NCI-H2196 treated with DMSO at 0.1 percent for 48 hours (cell line): ENCODE measurements around the gene PHF10.
A peak's percentile ranks its signal among the peaks of the same experiment; 100 is the strongest.

Experiments
- DNase-seq: peaks from one replicate; lab custom pipeline; 2025; ENCODE audit not compliant: unreplicated experiment; lab: John Stamatoyannopoulos, UW

Gene PHF10

DNA sequence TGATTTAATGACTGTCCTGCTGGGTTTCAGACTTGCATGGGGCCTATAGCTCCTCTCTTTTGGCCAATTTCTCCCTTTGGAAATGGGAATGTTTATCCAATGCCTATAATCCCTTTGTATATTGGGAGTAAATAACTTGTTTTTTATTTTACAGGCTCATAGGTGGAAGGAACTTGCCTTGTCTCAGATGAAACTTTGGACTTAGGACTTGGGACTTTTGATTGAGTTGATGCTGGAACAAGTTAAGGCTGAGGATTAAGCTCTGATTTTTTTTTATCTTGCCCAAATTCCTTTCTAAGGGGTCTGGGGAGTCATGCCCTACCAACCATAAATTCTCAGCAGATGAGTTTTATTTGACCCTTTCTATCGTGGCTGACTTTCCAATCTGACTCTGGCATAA, 46.0 kb downstream of the PHF10 start:
- DNase-seq = no peak

DNA sequence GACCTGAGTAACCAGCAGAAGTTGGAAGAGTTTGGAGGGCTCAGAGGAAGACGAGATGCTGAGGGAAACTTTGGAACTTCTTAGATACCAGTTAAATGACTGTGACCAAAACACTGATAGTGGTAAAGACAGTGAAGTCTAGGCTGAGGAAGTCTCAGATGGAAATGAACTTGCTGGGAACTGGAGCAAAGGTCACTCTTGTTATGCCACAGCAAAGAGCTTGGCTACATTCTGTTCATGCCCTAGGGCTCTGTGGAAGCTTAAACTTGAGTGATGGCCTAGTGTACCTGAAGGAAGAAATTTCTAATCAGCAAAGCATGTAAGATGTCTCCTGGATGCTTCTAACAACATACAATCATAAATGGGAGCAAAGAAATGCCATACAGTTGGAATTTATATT, 47.2 kb downstream of the PHF10 start:
- DNase-seq = no peak

DNA sequence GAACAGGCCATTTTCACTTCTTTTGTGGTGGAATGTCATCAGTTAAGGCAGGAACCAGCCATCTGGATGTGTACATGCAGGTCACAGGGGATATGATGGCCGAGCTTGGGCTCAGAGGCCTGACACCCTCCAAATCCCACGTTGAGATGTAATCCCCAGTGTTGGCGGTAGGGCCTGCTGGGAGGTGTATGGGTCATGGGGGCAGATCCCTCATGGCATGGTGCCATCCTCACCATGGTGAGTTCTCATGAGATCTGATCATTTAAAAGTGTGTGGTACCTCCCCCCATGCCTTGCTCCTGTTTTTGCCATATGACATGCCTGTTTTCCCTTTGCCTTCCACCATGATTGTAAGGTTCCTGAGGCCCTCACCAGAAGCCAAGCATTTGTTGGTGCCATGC, 49.3 kb downstream of the PHF10 start:
- no peak for DNase-seq

DNA sequence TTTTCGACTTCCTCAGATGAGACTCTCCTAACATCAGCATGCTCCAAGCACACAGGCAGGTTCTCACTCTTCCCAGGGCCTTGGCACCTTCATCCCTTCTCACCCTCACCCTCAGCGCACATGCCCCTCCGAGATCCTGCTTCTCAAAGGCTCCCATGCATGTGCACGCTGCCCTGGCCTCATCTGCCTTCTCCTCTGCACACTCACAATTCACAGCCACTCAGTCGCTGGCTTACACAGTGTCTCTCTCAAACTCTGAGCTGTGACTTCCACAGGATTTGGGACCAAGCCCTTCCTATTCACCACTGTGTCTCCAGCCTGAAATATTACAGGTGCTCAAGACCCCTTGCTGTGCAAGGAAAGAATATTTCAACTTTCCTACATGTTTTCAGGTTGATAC, 52.7 kb downstream of the PHF10 start:
- DNase-seq = no peak

DNA sequence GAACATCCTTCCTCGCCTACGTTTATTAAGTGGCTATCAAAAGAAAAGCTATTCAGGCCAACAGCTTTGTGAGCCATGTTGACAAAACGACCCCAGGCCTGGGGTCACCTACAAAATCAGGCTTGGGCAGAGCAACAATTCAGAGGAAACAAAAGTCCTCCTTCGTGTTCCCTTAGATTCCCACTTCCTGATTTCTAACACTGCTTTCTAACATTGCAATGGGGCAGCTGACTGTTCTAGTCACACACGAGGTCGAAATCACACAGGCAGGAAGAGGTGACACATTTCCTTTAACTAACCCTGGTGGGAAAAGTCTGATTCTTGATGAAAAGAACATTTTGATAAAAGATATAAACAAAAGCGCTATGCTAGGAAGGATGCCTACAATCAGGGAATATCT, 54.4 kb downstream of the PHF10 start:
- DNase-seq = no peak

DNA sequence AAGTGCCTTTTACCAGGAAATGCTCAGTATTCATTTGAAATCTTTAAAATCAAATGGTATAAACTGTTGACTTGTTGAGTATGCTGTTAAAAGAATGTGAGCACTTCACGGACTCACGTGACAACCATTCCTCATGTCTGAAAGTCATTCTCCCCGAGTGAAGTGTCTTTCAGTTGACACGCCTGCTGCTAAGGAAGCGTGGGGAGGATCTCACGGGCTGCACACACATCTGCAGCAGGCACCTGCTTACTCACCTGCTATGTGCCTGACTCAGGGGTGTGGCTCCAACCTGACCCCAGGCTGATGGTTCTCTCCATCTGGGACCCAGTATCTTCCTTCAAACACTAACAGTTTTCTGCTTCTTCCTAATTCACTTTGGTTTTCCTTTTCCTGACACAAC, 55.2 kb downstream of the PHF10 start:
- no peak for DNase-seq

DNA sequence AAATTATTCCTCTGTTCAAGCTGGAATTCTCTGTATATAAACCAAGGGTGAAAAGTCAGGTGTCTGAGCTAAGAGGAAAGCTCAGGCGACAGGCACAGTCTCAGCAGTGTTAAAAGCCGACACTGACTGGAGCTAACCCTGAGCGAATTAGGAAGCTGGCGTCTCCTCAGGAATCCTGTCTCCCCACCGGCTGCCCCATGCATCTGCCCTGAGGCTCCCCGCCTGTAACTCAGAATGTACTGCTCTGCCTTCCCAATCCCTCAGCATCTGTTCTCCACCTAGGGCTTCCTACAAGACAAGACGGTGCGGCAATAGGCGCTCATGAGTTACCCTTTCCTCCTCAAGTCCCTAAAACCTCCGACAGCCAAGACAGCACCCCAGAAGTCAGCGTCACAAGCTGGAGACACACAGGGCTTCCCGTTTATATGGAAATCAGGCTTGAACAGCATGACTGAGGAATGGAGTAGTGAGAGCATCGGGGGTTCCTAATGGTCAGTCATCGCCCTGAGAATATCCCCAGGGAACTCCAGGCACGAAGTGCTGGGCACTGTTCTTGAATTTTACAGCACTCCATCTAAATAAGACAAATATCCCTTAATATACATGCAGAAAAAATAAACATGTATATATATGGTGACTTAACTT, 56.0 kb downstream of the PHF10 start:
- no peak for DNase-seq

DNA sequence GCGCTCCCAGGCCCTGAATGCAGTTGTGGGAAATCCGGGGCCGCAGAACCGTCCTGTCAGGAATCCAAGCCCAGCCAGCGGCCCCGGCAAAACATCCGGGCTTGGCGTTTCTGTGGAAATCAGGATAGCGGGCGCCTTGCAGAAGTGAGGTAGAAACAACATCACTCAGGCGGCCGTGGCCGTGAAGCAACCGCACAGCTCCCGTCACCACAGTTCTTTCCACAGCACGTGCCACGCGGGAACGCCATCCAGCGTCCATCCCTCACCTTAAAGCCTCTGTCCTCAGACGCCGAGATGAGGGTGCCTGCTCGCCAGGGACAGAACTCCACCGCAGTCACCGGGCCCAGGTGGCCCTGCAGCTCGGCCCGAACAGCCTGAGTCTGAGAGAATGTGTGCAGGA, 56.6 kb downstream of the PHF10 start:
- no peak for DNase-seq

DNA sequence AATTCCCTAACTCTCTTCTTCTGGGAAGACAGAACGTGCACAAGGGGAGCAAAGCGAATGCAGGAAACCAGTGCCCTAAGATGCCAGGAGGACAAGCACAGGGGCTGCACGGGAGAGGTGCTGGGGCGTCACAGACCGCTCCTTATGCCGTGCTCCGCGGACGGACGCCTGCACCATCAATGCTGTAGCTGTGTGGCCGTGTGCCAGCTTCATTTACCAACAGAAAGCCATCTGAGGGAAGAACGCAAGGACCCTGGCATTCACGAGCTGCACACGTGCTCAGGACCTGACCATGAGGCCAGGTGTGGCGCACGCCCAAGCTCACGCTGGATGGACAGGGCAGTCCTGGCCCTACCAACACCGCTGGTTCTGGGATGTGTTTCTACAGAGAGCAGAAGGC, 57.9 kb downstream of the PHF10 start:
- DNase-seq = no peak

DNA sequence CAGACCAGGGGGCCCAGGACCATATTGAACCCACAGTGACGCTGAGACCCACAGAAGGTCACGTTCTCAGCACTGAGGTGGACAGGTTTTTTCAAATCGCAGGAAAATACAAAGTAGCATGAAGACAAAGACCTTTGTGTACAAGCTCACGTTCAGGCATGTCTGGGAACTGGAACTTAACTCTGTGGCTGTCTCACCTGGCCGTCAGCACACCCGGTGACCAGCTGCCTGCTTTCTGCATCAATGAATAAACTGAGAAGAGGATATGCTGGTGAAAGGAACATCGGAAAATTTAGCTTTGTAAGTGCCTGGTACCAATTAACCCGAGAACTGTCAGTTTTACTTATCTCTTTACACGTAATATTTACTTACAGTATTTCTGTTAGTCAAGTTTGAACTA, 59.0 kb downstream of the PHF10 start:
- DNase-seq = no peak

DNA sequence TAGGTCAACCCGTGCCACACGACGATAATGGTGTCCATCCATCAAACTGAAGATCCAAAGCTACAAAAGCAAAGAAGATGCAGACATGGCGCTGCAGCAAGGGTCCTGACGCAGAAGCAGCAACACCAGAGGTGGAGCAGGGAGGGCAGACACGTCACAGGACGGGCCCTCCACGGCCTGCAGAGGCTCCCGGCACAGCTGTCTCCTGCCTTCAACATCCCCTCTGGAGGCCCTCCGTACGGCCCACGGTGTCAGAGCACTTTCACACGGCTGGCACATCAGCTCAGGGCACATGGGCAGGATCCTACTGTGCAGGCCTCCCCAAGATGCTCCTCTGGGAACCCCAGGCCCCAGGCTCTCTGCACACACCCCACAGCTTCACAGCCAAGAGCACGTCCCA, 60.1 kb downstream of the PHF10 start:
- DNase-seq = no peak

DNA sequence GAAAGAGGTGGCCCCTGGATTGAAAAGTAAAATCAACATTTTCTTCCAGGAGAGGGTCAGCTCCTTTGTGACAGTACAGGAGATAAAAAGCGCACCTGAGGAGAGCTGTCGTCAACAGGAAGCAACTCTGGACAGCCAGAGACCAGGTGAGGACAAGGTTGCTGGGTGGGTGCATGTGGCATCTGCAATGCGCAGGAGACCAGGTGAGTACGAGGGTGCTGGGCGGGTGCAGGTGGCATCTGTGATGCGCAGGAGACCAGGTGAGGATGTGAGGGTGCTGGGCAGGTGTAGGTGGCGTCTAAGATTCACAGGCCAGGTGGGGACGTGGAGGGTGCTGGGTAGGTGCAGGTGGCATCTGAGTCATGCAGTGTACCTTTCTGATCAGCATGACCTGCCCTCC, 60.8 kb downstream of the PHF10 start:
- no peak for DNase-seq

DNA sequence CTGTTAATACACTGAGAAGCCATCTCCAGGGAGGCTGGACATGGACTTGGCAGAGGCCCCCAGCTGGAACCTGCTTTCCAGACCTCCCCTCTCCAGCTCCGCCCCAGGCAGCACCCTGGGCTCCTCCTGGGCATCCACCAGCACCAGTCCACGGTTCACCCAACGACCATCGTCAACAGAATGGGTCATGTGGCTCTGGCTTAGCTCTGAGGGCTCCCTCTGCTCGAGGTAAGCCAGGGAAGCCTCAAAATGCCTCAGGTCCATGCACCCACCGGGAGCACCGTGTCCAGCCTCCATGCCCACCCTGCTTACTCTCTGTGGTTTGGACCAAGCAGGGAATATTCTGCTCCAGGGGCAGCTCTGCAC, 62.9 kb downstream of the PHF10 start:
- DNase-seq = no peak

DNA sequence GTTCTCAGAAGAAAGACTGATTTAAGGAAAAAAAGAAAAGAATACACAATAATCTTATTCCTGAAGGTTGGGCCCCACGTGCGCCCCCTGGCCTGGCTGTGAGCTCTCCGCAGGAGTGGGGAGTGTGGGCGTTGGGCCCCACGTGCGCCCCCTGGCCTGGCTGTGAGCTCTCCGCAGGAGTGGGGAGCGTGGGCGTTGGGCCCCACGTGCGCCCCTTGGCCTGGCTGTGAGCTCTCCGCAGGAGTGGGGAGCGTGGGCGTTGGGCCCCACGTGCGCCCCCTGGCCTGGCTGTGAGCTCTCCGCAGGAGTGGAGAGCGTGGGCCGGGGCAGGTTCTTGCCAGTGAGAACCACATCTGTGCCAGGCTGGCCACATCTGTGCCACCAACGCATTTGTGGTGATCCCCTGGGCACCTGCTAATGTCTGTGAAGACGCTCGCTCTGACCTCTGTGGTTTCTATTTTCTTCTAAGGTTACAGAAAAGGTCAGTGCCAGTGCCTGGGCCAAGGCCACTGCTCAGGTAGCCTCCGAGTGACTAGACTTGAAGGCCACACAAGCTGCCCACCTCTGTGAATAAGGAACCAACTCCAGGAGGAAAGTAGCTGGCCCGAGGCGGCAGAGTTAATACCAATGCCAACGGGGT, 63.4 kb downstream of the PHF10 start:
- no peak for DNase-seq

DNA sequence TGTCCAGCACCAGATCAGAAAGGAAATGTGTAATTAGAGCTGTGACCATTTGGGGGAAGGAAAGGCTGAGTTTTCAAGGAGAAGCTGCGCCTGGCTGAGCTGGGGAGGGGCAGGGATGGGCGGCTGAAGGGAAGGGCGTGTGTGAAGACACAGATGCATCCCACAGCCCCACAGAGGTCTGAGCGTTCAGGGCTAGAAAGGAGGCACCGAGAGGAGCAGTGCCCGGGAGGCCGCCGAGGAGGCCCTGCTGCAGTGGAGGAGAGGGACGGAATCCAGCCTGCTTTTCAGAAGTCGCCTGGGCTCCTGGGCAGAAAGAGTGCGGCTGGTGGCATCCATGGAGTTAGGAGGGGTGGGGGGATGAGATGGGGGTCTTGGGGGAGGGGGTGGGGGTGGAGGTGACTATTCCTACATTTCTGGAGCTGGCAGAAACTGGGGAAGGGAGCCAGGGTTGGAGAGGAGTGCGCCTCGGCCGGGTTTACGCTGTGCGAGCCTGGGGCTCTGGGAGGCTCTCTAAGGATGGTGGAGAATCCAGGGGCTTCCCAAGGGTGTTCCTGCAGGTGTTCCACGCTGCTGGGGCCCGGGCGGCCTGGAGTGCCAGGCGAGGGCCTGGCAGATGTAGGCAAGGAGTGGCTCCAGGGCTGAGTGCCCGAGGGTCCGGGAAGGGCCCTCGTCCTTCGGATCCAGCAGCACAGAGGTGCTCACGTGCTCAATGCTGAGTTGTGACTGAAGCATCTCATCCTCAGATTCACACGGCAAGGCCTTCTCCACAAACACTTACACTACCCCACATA, 64.3 kb downstream of the PHF10 start:
- no peak for DNase-seq

DNA sequence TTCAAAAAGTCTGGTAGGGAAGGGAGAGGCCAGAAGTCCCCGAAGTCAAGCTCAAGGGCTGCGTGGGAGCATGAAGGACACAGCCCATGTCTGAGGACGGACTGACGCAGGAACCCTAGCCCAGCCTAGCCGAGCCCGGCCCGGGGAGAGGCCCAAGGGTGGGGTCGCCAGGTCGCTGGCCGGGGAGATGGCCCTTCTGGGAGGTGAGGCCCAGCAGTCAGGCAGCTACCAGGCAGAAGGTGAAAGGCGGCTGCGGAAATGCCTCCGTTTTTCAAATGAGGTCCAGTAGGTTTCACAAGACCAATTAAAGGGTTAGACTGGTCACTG, 67.1 kb downstream of the PHF10 start:
- no peak for DNase-seq

DNA sequence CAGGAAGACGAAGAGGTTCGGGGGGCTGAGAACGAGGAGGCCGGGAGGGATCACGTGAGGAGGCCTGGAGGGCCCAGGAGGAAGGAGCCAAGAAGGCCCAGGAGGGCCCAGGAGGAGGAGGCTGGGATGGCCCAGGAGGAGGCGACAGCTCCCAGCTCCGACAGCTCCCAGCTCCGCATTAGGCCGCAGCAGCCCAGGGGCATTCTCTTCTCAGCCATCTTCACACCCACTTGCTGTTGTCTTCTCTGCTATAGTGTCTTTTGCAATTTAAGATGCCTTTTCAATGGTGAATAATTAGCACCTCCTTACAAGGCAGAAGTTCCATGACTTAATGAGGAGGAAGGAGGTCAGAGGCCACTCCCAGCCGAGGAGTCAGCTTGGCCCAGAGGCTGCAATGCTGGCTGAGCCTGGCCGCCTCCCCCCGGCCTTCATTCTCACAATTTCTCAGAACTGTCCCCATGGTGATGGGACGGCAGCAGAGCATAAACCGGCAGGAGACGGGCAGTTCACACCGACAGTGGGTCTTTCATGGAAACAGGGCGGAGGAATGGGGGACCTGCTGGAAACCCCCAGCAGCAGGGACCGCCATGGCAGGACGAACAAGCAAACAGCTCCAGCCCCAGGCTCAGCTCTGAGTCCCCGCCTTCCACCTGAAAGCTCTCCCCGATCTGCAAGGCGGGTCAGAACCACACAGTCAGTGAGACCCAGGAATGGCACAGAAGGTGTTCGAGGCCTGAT, 67.6 kb downstream of the PHF10 start:
- no peak for DNase-seq

DNA sequence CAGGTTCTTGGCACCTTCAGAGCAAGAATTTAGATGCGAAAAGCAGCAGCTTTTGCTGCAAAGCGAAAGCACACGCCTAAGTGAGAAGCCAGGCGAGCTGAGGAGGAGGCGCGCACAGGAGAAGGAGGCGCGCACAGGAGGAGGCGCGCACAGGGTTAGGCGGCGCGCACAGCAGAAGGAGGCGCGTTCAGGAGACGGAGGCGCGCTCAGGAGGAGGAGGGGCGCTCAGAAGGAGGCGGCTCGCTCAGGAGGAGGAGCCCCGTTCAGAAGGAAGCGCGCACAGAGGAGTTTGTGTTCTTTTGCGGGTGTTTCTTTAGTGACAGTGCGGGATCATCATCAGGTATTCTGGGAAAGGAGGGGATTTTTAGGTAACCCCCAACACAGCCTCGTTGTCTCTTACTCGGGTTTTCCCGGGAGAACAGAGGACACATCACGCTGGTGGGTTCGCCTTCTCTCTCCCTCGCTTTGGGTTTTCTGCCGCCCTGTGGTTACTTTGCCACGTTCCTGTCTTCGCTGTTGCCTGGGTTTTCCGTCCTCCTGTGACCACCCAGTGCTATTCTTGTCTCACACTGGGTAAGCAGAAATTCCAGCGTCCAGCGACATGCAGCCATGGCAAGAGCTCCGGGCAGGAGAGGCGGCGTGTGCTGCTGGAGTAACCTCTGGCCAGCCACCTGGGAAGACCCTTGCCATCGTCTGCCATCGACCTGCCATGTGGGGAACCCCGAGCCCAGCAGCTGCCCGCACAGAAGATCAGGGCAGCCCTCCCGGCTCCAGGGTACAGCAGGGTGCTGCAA, 69.5 kb downstream of the PHF10 start:
- DNase-seq = peak; percentile 44
